GM21390 (cell line): ENCODE measurements around the gene DYNC1H1.

Experiments used
- ATAC-seq: cut with Tn5 transposase; IDR thresholded peaks from one replicate; pipeline ENCODE4 v1.9.1; 2021; ENCODE audit not compliant: unreplicated experiment

The DYNC1H1 gene

DNA sequence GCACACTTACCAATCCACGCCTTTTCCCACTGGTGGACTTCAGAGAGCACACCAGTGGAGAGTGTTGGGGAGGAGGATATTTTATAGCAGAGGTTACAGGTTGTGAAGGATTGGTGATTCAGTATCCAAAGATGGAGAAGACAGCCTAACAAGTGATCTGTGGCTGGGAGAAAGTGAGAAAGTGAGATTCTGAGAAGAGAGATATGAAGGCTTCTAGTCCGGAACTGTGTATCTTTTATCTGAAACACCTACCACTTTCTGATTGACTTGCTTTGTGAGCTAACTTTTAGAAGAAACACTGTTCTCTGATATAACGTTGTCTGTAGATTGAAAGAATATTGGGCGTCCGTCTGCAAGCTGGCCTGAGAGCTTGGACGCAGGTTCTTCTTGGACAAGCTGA, 24.0 kb downstream of the DYNC1H1 start:
- no peak for ATAC-seq

DNA sequence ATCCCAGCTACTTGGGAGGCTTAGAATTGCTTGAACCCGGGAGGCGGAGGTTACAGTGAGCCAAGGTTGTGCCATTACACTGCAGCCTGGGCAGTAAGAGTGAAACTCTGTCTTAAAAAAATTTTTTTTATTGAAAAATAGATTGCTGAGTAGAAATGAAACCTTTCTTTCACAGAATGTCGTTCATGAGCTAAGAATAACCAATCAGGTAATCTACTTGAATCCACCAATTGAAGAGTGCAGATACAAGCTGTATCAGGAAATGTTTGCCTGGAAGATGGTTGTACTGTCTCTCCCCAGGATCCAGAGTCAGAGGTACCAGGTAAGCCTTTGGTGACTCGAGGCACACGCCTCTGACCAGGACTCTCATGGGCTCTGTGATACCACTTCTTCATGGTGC, 27.0 kb downstream of the DYNC1H1 start:
- no peak for ATAC-seq

DNA sequence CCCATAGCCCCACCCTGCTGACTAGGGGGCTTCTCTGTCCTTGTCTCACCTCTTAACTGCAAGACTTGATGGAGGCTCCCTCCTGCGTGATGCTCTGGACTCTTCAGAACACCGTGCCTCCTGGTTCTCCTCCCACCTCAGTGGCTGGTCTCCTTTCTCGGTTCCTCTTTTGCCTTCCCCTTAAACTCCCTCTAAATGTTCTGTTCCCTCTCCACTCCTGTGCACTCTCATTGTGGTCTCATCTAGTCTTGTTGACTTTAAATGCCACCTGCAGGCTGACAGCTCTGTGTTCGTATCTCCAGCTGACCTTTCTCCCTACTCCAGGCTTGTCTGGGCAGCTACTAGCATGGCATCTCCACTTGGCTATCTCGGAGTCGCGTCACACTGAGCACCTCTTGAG, 28.3 kb downstream of the DYNC1H1 start:
- peak; percentile 97 for ATAC-seq

DNA sequence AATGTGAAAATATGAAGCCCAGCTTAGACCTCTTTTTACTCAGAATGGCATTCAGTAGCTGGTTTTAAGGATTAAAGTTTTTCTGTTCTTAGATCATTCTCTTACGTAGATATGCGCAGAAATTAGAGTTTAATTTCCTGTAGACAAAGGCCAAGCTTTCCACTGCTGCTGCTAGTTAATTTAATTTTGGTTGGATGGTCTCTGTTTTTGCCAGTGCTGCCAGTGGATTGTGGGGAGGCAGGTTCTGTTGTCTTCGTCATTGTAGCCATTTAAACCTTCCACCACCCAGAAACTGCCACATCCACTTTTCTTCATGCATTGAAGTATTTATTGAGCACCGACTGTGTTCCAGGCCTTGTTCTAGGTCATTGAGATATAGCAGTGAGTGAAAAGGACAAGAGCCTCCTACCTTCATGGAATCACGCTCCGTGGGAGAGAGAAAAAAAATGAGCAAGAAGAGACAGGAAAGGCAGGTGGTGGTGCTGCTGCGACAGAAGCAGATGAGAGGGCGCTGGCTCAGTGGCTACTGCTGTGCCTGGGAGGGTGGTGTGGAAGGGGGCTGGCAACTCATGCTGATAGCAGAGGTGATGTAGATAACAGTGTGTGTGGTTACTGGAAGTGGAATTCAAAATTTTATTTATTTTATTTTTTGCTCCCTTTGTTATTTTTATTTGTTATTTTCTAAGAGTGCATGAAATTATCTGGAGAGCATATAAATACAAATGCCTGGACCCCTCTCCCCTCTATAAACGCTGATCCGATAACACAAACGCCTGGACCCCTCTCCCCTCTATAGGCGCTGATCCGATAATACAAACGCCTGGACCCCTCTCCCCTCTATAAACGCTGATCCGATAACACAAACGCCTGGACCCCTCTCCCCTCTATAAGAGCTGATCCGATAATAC, 33.3 kb downstream of the DYNC1H1 start:
- no peak for ATAC-seq

DNA sequence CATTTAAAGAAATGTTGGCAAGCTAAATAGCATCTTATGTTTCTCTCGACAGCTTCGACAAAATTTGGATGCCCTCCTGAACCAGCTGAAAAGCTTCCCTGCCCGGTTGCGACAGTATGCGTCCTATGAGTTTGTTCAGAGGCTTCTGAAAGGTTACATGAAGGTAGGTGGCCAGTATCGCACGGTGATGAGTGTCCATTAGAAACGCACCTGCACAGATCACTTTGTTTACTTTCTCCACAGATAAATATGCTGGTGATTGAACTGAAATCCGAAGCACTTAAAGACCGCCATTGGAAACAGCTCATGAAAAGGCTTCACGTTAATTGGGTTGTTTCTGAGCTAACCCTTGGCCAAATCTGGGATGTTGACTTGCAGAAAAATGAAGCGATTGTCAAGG, 36.5 kb downstream of the DYNC1H1 start:
- no peak for ATAC-seq

DNA sequence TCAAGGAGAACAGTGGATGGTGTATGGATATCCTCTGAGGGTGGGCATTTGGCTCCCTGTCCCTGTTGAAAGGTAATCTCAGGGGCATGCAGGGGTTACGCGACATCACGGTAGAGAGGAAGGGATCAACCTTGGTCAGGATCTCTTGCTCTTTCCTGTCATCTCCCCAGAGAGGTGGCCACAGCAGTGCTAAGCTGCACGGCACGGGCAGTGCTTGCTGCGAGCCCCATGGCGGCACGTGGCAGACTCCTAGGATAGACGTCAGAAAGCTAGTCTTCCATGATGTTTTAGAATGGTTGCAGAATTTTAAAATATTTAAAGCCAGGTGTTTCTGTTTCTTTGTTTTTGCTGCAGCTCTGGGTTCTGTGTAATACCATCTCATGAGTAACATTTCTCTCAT, 41.0 kb downstream of the DYNC1H1 start:
- ATAC-seq: no peak

DNA sequence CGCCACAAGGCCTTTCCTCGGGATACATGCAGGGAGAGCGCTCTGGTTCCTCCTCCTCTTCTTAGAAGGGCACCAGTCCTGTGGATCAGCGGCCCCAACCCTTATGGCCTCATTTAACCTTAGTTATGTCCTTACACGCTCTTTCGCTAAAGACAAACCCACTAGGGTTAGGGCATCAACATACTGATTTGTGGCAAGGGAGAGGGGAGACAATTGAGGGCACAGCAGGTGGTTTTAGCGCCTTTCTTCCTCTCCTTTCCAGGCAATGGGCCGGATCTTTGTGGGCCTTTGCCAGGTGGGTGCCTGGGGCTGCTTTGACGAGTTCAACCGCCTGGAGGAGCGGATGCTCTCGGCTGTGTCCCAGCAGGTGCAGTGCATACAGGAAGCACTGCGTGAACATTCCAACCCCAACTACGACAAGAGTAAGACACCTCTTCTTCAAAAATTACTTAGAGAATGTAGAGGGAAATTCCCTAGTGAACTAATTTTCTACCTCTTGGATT, 43.6 kb downstream of the DYNC1H1 start:
- ATAC-seq: no peak

DNA sequence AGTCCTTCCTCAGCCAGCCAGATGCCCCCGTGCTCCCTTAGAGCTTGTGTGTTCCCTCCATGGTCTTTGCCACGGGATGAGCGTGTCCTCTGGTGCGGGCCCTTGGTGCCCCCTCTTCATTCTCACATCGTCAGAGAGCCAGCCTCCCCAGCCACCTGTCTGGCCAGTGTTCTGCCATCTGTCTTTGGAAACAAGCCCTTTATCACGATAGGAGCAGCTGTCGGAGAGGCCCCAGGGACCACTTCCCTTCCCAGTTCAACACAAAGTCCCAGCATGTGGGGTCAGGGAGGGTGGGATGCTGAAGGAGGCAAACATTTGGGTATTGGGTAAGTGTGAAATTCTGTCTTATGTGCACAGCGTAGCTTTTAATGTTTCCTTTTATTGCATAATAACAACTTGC, 44.5 kb downstream of the DYNC1H1 start:
- no peak for ATAC-seq

DNA sequence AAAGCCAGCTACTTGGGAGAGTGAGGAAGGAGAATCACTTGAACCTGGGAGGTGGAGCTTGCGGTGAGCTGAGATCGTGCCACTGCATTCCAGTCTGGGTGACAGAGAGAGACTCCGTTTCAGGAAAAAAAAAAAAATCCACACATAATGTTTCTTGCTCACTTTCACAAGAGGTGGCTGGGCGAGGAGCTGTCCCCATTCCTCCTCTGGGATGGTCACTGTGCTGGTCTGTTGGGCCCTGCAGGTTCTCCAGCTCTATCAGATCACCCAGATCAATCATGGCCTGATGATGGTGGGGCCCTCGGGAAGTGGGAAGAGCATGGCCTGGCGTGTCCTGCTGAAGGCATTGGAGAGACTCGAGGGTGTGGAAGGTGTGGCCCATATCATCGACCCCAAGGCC, 47.3 kb downstream of the DYNC1H1 start:
- no peak for ATAC-seq

DNA sequence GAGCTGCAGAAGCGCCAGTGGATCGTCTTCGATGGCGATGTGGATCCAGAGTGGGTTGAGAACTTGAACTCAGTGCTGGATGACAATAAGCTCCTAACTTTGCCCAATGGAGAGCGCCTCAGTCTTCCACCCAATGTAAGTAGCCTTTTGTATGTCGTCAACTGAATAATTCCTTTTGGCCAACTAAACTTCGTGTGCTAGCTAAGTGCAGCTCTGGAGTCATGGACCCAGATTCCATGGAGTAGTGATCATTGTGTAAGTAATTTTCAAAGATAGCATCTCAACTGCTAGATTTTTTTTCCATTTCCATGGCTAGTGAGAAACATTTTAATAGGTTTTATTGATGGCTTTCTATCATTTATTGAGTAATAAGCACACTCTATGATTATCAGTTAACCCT, 48.0 kb downstream of the DYNC1H1 start:
- no peak for ATAC-seq

DNA sequence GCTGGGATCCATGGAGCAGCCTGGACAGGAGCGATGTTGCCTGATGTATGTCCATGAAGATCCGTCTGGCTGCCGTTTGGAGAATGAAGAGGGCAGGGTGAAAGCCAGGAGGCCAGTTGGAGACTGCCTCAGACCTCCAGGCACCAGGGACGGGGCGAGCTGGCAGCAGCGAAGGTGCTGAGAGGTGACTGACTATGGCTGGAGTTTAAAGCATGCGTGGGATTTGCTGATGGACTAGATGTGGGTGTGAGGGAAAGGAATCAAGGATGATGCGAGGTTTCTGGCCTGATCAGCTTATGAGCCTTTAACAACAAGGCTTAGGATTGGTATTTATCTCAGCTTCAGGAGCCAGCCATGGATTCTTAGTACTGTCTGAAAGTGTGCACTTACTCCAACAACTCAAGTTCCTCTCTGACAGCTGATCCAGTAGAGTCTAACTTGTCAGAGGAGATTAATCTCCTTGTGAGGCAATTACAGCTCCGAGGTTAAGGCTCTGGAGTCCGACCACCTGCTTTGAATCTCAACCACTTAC, 49.4 kb downstream of the DYNC1H1 start:
- no peak for ATAC-seq

DNA sequence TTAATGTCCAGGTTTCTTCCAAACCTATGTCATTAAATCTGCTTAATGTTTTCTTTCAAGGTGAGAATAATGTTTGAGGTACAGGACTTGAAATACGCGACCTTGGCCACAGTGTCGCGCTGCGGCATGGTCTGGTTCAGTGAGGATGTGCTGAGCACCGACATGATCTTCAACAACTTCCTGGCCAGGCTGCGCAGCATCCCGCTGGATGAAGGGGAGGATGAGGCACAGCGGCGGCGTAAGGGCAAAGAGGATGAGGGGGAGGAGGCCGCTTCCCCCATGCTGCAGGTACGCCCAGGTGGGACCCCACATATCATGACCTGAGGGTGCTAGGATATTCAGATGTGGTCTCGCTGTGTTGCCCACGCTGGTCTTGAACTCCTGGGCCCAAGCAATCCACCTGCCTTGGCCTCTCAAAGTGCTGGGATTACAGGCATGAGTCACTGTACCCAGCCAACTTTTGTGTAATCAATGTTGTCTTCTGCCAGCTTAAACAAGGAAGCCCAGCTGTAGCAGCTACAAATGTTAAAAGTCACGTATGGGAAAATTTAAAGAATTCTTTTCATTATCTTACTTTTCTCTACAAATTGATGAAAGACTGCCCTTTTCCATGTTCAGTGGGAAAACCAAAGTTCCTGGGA, 50.8 kb downstream of the DYNC1H1 start:
- ATAC-seq: no peak

DNA sequence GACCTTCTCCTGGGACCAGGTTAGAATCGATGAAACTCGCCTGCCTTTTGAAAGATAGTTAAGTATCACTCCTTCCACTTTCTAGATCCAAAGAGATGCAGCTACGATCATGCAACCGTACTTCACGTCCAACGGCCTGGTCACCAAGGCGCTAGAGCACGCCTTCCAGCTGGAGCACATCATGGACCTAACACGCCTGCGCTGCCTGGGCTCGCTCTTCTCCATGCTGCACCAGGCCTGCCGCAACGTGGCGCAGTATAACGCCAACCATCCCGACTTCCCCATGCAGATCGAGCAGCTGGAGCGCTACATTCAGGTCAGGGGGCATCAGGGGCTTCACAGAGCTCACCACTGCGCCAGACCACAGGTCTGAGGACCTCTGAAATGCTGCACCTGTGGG, 51.4 kb downstream of the DYNC1H1 start:
- ATAC-seq: no peak

DNA sequence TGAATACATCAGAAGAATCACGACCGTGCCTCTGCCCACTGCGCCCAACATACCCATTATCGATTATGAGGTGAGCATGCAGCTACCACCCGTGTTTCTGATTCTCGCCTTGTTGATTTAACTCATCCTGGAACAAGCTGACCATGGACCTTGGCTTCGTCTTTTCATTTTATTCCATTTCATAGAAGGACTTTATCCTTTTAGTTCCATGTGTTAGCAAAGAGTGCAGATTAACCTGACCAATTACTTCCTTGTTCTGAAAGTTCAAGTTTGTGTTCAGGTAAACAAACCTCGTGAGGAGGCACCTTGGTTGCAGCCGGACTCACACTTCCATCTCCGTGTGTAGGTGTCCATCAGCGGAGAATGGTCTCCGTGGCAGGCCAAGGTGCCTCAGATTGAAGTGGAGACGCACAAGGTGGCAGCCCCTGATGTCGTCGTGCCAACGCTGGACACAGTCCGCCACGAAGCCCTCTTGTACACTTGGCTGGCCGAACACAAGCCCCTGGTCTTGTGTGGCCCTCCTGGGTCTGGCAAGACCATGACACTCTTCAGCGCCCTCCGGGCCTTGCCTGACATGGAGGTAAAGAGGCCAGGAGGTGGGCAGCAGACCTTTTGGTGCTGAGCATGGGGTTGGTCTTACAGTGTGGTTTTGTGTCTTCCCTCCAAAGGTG, 52.2 kb downstream of the DYNC1H1 start:
- no peak for ATAC-seq

DNA sequence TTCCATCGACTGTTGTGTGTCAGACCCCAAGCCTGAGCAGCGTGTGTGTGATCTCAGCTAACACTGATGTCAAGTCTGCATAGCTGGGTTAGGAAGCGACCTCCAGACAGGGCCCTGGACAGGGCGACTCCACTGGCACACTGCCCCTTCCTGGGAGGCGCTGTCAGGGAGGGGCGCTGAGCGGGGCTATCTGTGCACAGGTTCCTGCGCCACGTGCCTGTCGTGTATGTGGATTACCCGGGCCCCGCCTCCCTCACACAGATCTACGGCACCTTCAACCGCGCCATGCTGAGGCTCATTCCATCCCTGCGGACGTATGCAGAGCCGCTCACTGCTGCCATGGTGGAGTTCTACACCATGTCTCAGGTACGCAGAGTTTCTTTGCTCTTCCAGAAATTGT, 53.9 kb downstream of the DYNC1H1 start:
- ATAC-seq: no peak

DNA sequence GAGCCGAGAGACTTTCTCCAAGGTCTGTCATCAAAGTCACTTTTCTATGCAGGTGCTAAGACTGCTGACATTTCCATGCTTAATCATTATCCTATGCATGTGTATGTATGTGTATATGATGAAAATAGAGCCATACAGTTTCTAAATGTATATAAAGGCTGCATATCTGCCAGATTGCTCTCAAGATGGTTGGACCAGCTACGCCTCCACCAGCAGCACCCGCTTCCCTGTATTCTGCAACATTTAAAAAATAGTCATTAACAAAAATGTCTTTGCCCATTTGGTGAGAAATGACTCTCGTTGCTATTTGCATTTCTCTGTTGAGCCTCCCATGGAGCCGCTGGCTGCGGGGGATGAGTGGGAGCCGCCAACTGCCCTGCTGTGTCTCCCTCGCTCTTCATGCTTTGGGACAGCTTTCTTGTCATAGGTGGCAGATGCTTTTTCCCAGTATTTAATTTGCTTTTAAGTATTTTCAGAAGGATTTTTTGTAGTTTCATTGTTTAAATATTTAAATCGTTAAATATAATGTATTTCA, 54.7 kb downstream of the DYNC1H1 start:
- ATAC-seq: no peak

DNA sequence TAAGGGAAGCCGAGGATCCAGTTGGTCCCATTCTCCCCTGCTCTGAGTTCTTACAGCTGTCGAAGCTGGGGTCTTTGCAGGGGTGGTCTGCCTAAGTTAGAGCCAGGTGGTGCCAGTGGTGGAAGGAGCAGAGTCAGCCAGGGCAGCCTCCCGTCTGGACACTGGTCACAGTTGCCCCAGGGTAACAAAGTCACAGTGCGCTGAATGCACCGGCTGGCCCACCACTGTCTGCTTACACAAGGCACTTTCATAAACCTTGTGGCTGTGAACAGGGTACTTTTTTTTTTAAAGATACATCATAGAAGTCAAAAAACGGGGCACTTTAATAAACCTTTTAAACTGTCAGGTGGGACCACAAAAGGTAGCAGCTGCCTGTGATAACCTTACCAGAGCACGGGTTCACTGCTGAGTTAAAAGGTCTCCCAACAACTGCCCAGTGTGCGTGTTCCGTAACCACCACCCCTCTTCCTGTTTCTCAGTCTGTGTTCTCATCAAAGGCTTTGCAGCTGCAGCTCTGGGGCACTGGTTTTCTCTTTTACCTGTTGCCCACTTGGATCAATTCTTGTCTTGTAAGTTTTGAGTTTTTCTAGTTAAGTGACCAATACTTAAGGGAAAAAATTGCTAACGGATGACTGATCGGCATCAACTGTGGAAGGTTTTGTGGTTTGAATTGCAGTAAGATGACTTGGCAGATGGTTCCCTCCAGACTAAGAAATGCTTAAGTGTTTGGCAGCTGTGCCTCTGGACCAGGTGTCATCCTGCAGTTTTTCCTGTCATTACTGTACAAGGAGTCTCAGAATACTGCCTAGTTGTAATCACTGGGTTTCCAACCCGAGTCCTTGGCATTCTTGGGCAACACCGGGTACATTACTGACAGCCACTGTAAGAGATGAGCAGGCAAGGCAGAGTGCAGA, 55.9 kb downstream of the DYNC1H1 start:
- no peak for ATAC-seq

DNA sequence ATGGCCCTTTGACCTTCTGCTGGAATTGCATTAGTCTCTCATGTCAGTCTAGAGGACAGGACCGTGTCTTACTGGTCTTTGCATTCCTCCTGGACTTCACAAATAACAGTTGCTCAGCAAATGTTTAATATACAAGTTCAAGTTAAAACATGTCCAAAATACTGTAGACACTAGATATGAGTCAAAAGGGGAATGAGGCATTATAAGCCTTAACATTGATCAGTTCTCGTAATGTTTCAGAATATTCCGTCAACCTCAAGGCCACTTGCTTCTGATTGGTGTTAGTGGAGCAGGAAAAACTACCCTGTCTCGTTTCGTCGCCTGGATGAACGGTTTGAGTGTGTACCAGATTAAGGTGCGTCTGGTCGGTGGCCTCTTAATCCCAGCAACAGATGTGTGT, 62.6 kb downstream of the DYNC1H1 start:
- no peak for ATAC-seq

DNA sequence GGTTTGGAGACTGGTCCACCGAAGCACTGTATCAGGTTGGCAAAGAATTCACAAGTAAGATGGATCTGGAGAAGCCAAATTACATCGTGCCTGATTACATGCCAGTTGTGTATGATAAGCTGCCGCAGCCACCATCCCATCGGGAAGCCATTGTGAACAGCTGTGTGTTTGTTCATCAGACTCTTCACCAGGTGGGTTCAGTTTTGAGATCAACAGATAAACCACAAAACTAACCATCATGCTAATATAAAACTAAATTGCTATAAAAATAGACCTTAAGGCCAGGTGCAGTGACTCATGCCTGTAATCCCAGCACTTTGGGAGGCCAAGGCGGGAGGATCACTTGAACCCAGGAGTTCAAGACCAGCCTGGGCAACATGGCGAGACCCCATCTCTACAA, 63.6 kb downstream of the DYNC1H1 start:
- no peak for ATAC-seq

DNA sequence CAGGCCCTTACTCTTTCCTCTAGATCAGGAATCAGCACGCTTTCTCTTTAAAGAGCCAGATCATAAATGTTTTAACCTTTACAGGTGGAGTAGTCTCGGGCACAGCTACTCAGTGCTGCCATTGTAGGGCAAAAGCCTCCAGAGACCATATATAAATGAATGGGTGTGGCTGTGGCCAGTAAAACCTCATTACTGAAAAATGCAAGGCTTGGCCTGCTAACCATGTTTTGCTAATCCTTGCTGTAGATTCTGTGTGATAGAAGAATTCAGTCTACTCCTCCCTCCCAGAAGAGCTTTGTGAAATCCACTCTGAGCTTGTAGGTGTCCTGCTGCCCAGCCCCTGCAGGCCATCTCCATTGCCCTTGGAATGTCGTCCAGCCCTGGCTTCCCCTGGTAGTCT, 64.4 kb downstream of the DYNC1H1 start:
- no peak for ATAC-seq
